SK-N-SH (cell line): Measurements from ENCODE around the gene BCAS3. TPM values are rescaled to one million over a fixed set of nuclear protein-coding genes. Genes with fewer than 3 reads are reported as not detected.

Experiments
- CTCF ChIA-PET: fragments of 300-600, 350-600 bp; formaldehyde crosslinking; extraction: SDS; loops from one replicate; lab custom pipeline; 2021; lab: Yijun Ruan, JAX
- POLR2A ChIA-PET: fragments of 350-600 bp; sonication (Branson Sonifier 250); formaldehyde crosslinking; extraction: SDS; loops from one replicate; lab custom pipeline; 2020; ENCODE audit warnings: antibody characterized with exemption, inconsistent platforms; lab: Yijun Ruan, JAX
- DNase-seq: peaks from one replicate; pipeline ENCODE4 v3.0.0; 2012
- H2AFZ ChIP-seq: fragments of 200-600 bp; sonication (generic); 2 replicates; pipeline ENCODE4 v1.8.1; 2016; ENCODE audit warnings: antibody characterized with exemption, mild to moderate bottlenecking, low read depth
- H3F3A ChIP-seq: fragments of 200-600 bp; sonication (generic); replicated peaks from 2 replicates; pipeline ENCODE3; 2016; ENCODE audit warnings: antibody characterized with exemption, mild to moderate bottlenecking; ENCODE audit not compliant: insufficient read depth
- H3K27ac ChIP-seq, 2 experiments: fragments of 200-500 bp in 1 of 2; fragments of 200-600 bp in 1 of 2; sonication (Bioruptor generic) in 1 of 2; sonication (generic), shearing (Covaris generic) in 1 of 2; 2 replicates each; pipeline versions ENCODE4 v1.5.1 to v1.6.1; 2014 to 2016; ENCODE audit warnings: low read depth in 2 of 2, inconsistent platforms in 1 of 2, low read length in 1 of 2, mild to moderate bottlenecking in 1 of 2, mixed read lengths in 1 of 2
- H3K27me3 ChIP-seq: fragments of 200-600 bp; sonication (generic), shearing (Covaris generic); 2 replicates; pipeline ENCODE4 v1.6.1; 2016; ENCODE audit warnings: mixed run types; ENCODE audit not compliant: insufficient read depth
- H3K36me3 ChIP-seq, 2 experiments: fragments of 200-500 bp in 1 of 2; fragments of 200-600 bp in 1 of 2; sonication (Bioruptor generic) in 1 of 2; sonication (generic) in 1 of 2; replicated peaks in 1 of 2; 2 replicates each; pipeline versions ENCODE3 to v1.5.1; 2014 to 2016; ENCODE audit warnings: low read length in 1 of 2, mild to moderate bottlenecking in 1 of 2; ENCODE audit not compliant: insufficient read depth in 2 of 2, control insufficient read depth in 1 of 2
- H3K4me1 ChIP-seq, 2 experiments: fragments of 200-500 bp in 1 of 2; fragments of 200-600 bp in 1 of 2; sonication (Bioruptor generic) in 1 of 2; sonication (generic), shearing (Covaris generic) in 1 of 2; 2 replicates each; pipeline versions ENCODE4 v1.5.1 to v1.6.1; 2014 to 2016; ENCODE audit warnings: low read depth in 1 of 2, low read length in 1 of 2, mixed run types in 1 of 2; ENCODE audit not compliant: insufficient read depth in 2 of 2, control insufficient read depth in 1 of 2
- H3K4me2 ChIP-seq: fragments of 200-600 bp; sonication (generic), shearing (Covaris generic); 2 replicates; pipeline ENCODE4 v1.6.1; 2017; ENCODE audit warnings: mixed run types
- H3K4me3 ChIP-seq, 2 experiments: fragments of 200-500 bp in 1 of 2; fragments of 200-600 bp in 1 of 2; sonication (Bioruptor generic) in 1 of 2; sonication (generic), shearing (Covaris generic) in 1 of 2; 2 replicates each; pipeline versions ENCODE4 v1.5.1 to v1.8.1; 2014 to 2016; ENCODE audit warnings: low read depth in 2 of 2, inconsistent platforms in 1 of 2, low read length in 1 of 2, mild to moderate bottlenecking in 1 of 2, mixed read lengths in 1 of 2, moderate library complexity in 1 of 2
- H3K79me2 ChIP-seq: fragments of 200-600 bp; sonication (generic); 2 replicates; pipeline ENCODE4 v1.8.1; 2017; ENCODE audit warnings: mild to moderate bottlenecking; ENCODE audit not compliant: insufficient read depth
- H3K9ac ChIP-seq: fragments of 200-600 bp; sonication (generic); 2 replicates; pipeline ENCODE4 v1.6.1; 2017; ENCODE audit warnings: mixed run types
- H3K9me2 ChIP-seq: fragments of 200-600 bp; sonication (generic); 2 replicates; pipeline ENCODE4 v1.6.1; 2017; ENCODE audit warnings: mixed run types
- H3K9me3 ChIP-seq: fragments of 200-600 bp; sonication (generic); 2 replicates; pipeline ENCODE4 v1.6.1; 2017; ENCODE audit warnings: mixed run types, mild to moderate bottlenecking, moderate library complexity
- H4K20me1 ChIP-seq: fragments of 200-600 bp; sonication (generic); 2 replicates; pipeline ENCODE4 v1.6.1; 2017; ENCODE audit warnings: mild to moderate bottlenecking, mixed run types; ENCODE audit not compliant: insufficient read depth
- CTCF ChIP-seq: fragments of 200-600 bp; sonication (generic); IDR thresholded peaks from 2 replicates; pipeline ENCODE4 v1.6.1; 2017; ENCODE audit warnings: antibody characterized with exemption, mild to moderate bottlenecking, moderate library complexity
- ELF1 ChIP-seq: IDR thresholded peaks from 2 replicates; pipeline ENCODE4 v1.4.0; 2012
- FOSL2 ChIP-seq: IDR thresholded peaks from 2 replicates; pipeline ENCODE4 v1.4.0; 2012; ENCODE audit warnings: low read depth, mild to moderate bottlenecking, moderate library complexity, borderline replicate concordance
- FOXM1 ChIP-seq: IDR thresholded peaks from 2 replicates; pipeline ENCODE4 v1.4.0; 2012; ENCODE audit warnings: low read depth, mild to moderate bottlenecking
- GABPA ChIP-seq: IDR thresholded peaks from 2 replicates; pipeline ENCODE4 v1.4.0; 2012; ENCODE audit warnings: low read depth, mild to moderate bottlenecking
- IRF3 ChIP-seq: fragments of 150-350 bp; IDR thresholded peaks from 2 replicates; pipeline ENCODE4 v1.6.1; 2016; ENCODE audit warnings: mild to moderate bottlenecking, low read depth, low read length
- MAX ChIP-seq: IDR thresholded peaks from 2 replicates; pipeline ENCODE4 v1.4.0; 2012; ENCODE audit warnings: low read depth
- MXI1 ChIP-seq: IDR thresholded peaks from 2 replicates; pipeline ENCODE4 v1.6.1; 2012; ENCODE audit warnings: mild to moderate bottlenecking, low read depth, low read length, improper control_type of control experiment
- PBX3 ChIP-seq: IDR thresholded peaks from 2 replicates; pipeline ENCODE4; 2012
- POLR2AphosphoS5 ChIP-seq: IDR thresholded peaks from 2 replicates; pipeline ENCODE4 v1.6.1; 2012; ENCODE audit warnings: low read depth, low read length
- REST ChIP-seq: IDR thresholded peaks from 2 replicates; pipeline ENCODE4 v1.6.1; 2012; ENCODE audit warnings: mild to moderate bottlenecking, low read depth, low read length, moderate library complexity
- RXRA ChIP-seq: IDR thresholded peaks from 2 replicates; pipeline ENCODE4 v1.4.0; 2012; ENCODE audit warnings: low read depth, mild to moderate bottlenecking, borderline replicate concordance
- SIN3A ChIP-seq: IDR thresholded peaks from 2 replicates; pipeline ENCODE4 v1.6.1; 2012; ENCODE audit warnings: low read depth, mild to moderate bottlenecking, low read length, moderate library complexity, borderline replicate concordance
- TAF1 ChIP-seq: IDR thresholded peaks from 2 replicates; pipeline ENCODE4 v1.6.1; 2012; ENCODE audit warnings: low read depth, mild to moderate bottlenecking, low read length, moderate library complexity, borderline replicate concordance
- TCF12 ChIP-seq: IDR thresholded peaks from 2 replicates; pipeline ENCODE4 v1.4.0; 2012
- TEAD4 ChIP-seq: IDR thresholded peaks from 2 replicates; pipeline ENCODE4 v1.4.0; 2012; ENCODE audit warnings: mild to moderate bottlenecking, borderline replicate concordance; ENCODE audit not compliant: insufficient read depth
- USF1 ChIP-seq: IDR thresholded peaks from 2 replicates; pipeline ENCODE4 v1.4.0; 2012; ENCODE audit warnings: low read depth, borderline replicate concordance
- USF2 ChIP-seq: fragments of 150-350 bp; IDR thresholded peaks from 2 replicates; pipeline ENCODE4 v1.6.1; 2017; ENCODE audit warnings: antibody characterized with exemption, low read length, low read depth, borderline replicate concordance
- YY1 ChIP-seq: IDR thresholded peaks from 2 replicates; pipeline ENCODE4 v1.4.0; 2012; ENCODE audit warnings: low read depth, mild to moderate bottlenecking
- WGBS: methylation state at CpG from one replicate; pipeline ENCODE4 v1.1.6; 2017; ENCODE audit warnings: low lambda C conversion rate; 5-methylcytosine and 5-hydroxymethylcytosine counted together
- polyA plus RNA-seq, 3 experiments: library from polyadenylated mRNA; depleted of rRNA; stranded (reverse); fragments of >200 nt; gene quantifications; 2 replicates each; pipeline ENCODE4 v1.2.3, GENCODE V29; 2012

Gene BCAS3
- polyA plus RNA-seq, 1 of the 3 experiments (the other 2 are of a cell fraction), result 5.9 TPM

GRCh38 chr17:60939318-60939717 lies 261.7 kb downstream of the BCAS3 start:
- Histone ChIP-seq H4K20me1 (no peaks in the 10 kb centered on the region), H3F3A (no peaks in the 10 kb centered on the region), H3K4me1 (no peaks in the 10 kb centered on the region), H2AFZ (no peak overlapping the region), H3K27me3 (no peaks in the 10 kb centered on the region), H3K36me3 (no peaks in the 10 kb centered on the region), H3K9ac (no peak overlapping the region), H3K4me2 (no peak overlapping the region), H3K9me2 (no peaks in the 10 kb centered on the region), H3K79me2 (no peaks in the 10 kb centered on the region), H3K4me3 (no peak overlapping the region), H3K27ac (no peak overlapping the region), H3K9me3 (no peaks in the 10 kb centered on the region)
- POLR2A ChIA-PET, result no interaction called here
- no peak for DNase-seq
- WGBS, result 89% methylated on average over 2 of the region's 2 CpGs
- TF ChIP-seq GABPA, result no peak
- CTCF ChIA-PET, result interaction anchor here (0.8 to 1.8 kb wide), 2 partner anchors 9 to 13 kb away, joined by 3 to 7 read pairs; no protein-coding TSS in a partner anchor

- POLR2A ChIA-PET, result no interaction called here
- no peaks in the 10 kb centered on the region for H4K20me1 ChIP-seq
- no peak overlapping the region for H3K4me2 ChIP-seq
- H3K9me2 ChIP-seq, result no peaks in the 10 kb centered on the region
- no peak overlapping the region for H2AFZ ChIP-seq
- H3K36me3 ChIP-seq, result no peaks in the 10 kb centered on the region
- CTCF ChIA-PET, result interaction anchor here (1.4 to 2.6 kb wide), 4 partner anchors 10 to 220 kb away, joined by 4 to 8 read pairs (median 6); no protein-coding TSS in a partner anchor
- peaks cover 4% of the 10 kb centered on the region for H3F3A ChIP-seq
- H3K4me1 ChIP-seq, result no peaks in the 10 kb centered on the region
- no peaks in the 10 kb centered on the region for H3K9me3 ChIP-seq
- H3K27ac ChIP-seq, result no peak overlapping the region
- H3K4me3 ChIP-seq, result no peak overlapping the region
- no peak for DNase-seq
- H3K27me3 ChIP-seq, result no peaks in the 10 kb centered on the region
- no peaks in the 10 kb centered on the region for H3K79me2 ChIP-seq
- H3K9ac ChIP-seq, result no peak overlapping the region
- WGBS, result 95% methylated on average over 5 of the region's 5 CpGs
- TF ChIP-seq REST (no peak), POLR2AphosphoS5 (no peak), USF2 (no peak), SIN3A (no peak), IRF3 (no peak), MAX (no peak), ELF1 (no peak), PBX3 (no peak), TEAD4 (no peak), FOXM1 (no peak), MXI1 (no peak), TAF1 (no peak), USF1 (no peak), YY1 (no peak), TCF12 (no peak), RXRA (no peak), FOSL2 (no peak), CTCF (no peak)
These were observed 263.4 kb downstream of the BCAS3 start for GRCh38 chr17:60941028-60941427.
